ENCODE data around the gene RGS6.
A peak's percentile ranks its signal among the peaks of the same experiment; 100 is the strongest.

The RGS6 gene

GRCh38 chr14:72515779-72516770 lies 583.8 kb downstream of the RGS6 start:
- DNase-seq, result no peak

- DNase-seq, result peak; percentile 72
Observed at GRCh38 chr14:72516936-72517700, 584.9 kb downstream of the RGS6 start.

GRCh38 chr14:72517736-72518135 lies 585.5 kb downstream of the RGS6 start:
- DNase-seq, result no peak

DNA sequence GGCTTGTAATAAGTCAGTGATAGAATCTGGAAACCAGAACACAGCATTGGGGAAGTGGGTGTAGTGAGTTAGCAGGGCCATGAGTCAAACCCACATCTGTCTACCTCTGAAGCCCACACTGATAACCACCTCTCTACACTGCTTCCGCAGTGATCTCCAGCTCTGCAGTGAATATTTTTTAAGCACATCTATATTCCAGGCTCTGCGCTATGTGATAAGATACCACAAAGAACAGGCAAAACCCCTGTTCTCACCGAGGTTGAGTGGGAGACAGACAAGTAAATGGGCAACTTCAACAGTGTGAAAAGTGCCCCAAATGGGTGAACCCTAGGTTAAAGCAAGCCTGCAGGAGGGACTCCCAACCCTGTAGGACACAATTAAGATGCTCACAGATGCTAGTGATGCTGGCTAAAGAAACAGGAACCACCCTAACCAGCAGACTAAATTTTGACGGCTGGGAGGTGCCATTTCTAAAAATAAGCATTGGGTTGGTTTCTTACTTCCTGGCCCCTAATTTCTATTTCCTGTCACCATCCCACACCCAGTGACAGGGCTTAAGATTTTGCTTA lies 586.7 kb downstream of the RGS6 start:
- peak; percentile 37 for DNase-seq

- DNase-seq, result peak; percentile 32
Observed at GRCh38 chr14:72519543-72519942, 587.3 kb downstream of the RGS6 start.

DNA sequence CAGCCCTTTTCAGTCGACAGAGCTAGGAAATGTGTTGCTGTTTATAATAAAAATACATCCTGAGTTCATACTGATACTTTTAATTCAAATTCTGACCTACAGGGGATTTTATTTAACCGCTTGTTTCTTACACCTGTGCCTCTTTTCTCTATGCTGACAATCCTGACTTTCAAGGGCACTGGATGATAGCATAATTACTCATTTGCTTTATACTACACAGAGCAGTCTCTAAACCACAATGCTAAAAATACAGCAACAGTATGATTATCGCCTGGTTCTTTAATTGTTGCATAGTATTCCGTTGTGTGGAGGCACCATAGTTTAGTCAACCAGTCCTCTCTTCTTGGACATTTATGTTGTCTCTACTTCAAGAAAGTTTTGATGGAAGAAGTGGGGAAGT lies 588.8 kb downstream of the RGS6 start:
- DNase-seq, result no peak

DNA sequence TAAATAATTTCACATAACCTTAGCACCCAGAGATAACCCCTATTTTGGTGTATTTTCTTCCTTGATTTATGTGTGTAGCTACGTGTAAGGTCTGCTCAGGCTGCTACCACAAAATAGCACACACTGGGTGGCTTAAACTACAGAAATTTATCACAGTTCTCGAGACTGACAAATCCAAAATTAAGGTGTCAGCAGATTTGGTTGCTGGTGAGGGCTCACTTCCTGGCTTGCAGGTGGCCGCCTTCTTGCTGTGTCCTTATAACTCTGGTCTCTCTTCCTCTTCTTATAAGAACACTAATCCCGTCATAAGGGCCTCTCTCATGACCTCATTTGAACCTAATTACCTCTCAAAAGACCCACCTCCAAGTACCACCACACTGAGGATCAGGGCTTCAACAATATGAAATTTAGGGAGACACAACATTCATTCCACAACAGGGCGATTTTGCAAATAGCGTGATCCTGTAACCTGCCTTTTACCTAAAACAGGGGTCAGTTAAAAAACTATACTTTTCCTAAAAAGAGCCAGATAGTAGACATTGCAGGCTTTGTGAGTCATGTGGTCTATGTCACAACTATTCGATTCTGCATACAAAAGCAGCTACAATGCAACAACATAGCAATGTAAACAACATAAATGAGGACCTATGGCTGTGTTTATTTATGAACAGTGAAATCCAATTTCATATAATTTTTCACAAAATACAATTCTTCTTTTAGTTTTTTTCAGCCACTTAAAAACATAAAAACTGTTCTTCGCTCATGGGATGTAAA lies 589.9 kb downstream of the RGS6 start:
- DNase-seq, result no peak

- DNase-seq, result no peak
Observed at GRCh38 chr14:72522847-72523246, 590.6 kb downstream of the RGS6 start.

DNA sequence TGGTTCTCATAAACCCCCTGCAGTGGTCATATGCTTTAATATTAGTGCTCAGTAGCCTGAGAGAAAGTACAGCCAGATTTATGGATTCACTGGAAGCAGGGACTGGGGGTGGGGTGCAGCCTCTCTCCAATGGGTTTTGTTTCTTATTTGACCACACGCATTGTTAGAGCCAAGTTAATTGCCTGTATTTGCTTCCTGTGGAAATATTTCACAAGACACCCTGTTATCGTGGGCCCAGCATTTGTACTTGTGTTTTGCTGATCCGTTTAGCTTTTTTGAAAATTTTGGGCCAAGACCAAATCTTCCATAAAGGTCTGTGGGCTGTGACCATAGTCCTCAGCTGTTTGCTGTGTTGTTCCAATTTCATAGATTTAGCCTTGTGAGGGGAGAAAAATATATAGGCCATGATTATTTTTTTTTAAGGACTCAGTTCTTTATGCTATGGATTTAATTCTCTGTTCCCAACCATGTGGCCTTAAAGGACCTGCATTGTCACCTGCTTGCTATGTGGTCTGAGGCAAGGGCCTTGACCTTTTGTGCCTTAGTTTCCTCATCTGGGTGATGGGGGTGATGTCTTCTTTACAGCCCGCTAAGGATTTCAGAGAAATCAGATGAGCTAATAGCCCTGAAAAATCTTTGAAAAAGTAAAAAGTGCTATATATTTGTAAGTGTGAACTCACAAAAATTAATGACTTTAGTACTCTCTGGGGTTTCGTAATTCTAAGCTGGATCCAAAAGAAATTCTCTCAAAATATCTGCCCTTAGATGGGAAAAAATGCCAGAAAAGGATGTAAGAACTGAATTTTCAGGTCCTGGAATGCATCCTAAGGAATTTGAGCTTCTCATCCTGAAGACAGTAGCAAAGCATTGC lies 591.4 kb downstream of the RGS6 start:
- no peak for DNase-seq

GRCh38 chr14:72524295-72524629 lies 592.0 kb downstream of the RGS6 start:
- no peak for DNase-seq

GRCh38 chr14:72525087-72525915 lies 593.1 kb downstream of the RGS6 start:
- no peak for DNase-seq

- no peak for DNase-seq
Observed at GRCh38 chr14:72527591-72527990, 595.4 kb downstream of the RGS6 start.

DNA sequence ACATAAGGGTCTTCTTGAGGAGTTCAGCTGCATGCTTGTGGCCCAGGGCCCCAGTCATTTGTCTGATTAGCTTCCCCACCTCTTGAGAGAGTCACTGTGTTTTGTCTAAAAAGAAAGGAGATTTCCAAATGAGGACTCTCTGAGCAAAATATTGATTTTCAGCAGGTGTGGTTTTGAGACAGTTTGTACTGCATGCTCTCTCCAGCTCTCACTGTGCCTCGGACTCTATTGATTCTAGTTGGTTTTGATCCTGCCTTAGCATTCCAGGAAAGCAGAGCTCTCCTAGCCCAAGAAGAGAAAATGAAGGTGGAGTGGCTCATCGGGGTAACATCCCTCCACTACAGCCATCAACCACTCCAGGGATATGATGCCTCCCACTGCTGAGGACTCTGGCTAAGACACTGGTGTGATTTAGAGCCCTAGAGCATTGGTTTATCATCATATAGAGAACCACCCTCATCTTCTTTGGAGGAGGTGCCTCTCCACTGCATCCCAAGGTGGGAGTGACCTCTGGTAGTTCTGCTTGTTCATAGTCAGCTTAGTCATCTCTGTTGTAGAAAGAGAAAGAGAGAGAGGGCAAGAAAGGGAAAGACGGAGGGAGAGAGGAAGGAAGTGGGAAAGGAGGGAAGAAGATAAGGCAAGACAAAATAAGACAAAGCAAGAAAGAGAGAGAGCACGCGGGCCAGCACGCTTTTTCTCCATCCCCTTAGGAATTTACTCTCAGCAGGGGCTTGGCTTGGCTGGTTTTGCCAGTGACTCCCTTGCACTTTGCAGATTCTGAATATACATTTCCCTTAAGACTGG lies 596.0 kb downstream of the RGS6 start:
- no peak for DNase-seq

DNA sequence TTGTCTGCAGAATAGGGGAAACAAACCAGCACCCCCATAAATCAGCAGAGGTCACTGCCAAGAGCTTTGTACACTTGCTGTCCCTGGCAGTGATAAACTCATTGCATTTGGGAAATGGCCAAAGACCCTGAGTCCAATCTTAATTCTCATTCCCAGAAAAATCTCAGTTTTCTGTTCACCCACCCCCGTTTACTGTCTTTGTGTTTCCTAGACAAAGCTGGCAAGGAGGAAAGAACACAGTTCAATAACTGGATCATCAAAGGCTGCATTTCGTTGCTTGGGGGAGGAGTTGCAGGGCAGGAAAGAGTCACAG lies 596.6 kb downstream of the RGS6 start:
- no peak for DNase-seq

DNA sequence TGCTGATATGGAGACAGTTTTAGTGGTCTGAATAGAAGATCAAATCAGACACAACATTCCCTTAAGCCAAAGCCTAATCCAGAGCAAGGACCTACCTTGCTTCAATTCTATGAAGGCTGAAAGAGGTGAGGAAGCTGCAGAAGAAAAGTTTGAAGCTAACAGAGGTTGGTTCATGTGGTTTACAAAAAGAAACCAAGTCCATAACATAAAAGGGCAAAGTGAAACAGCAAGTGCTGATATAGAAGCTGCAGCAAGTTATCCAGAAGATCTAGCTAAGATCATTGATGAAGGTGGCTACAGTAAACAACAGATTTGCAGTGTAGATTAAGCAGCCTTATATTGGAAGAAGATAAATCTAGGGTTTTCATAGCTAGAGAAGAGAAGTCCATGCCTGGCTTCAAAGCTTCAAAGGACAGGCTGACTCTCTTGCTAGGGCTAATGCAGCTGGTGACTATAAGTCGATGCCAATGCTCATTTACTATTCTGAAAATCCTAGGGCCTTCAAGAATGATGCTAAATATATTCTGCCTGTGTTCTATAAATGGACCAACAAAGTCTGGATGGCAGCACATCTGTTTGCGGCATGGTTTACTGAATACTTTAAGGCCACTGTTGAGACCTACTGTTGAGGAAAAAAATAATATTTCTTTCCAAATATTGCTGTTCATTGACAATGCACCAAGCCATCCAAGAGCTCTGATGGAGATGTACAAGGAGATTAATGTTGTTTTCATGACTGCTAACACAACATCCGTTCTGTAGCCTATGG lies 600.6 kb downstream of the RGS6 start:
- no peak for DNase-seq

- no peak for DNase-seq
Observed at GRCh38 chr14:72535485-72535884, 603.3 kb downstream of the RGS6 start.

- DNase-seq, result no peak
Observed at GRCh38 chr14:72538387-72538786, 606.2 kb downstream of the RGS6 start.

- DNase-seq, result no peak
Observed at GRCh38 chr14:72539661-72540315, 607.6 kb downstream of the RGS6 start.

- no peak for DNase-seq
Observed at GRCh38 chr14:72540836-72541235, 608.6 kb downstream of the RGS6 start.
